GM18867 (cell line): Measurements from ENCODE around the gene OSBPL9.
"Not testable (repeated sequence)": the region's sequence is repeated elsewhere in the genome, so short reads cannot be mapped to it uniquely, and the experiment has no call there.

Source experiments
- ATAC-seq: cut with Tn5 transposase; IDR thresholded peaks from one replicate; pipeline ENCODE4 v1.9.1; 2021; ENCODE audit warnings: mild to moderate bottlenecking, moderate library complexity; ENCODE audit not compliant: unreplicated experiment

OSBPL9 gene

GRCh38 chr1:51663721-51664120, 46.8 kb downstream of the OSBPL9 start:
- no peak for ATAC-seq

- ATAC-seq: no peak
Measured at GRCh38 chr1:51664421-51665240, 47.7 kb downstream of the OSBPL9 start.

- no peak for ATAC-seq
Measured at GRCh38 chr1:51666478-51666877, 49.6 kb downstream of the OSBPL9 start.

GRCh38 chr1:51667561-51667960, 50.7 kb downstream of the OSBPL9 start:
- no peak for ATAC-seq

- no peak for ATAC-seq
Measured at GRCh38 chr1:51669272-51669671, 52.4 kb downstream of the OSBPL9 start.

- no peak for ATAC-seq
Measured at GRCh38 chr1:51669816-51670215, 52.9 kb downstream of the OSBPL9 start.

GRCh38 chr1:51671527-51672325, 54.8 kb downstream of the OSBPL9 start:
- no peak for ATAC-seq

GRCh38 chr1:51673279-51673678, 56.4 kb downstream of the OSBPL9 start:
- no peak for ATAC-seq

- no peak for ATAC-seq
Measured at GRCh38 chr1:51675177-51675780, 58.4 kb downstream of the OSBPL9 start.

- ATAC-seq: peak; percentile 51
Measured at GRCh38 chr1:51679435-51679834, 62.5 kb downstream of the OSBPL9 start.

- no peak for ATAC-seq
Measured at GRCh38 chr1:51684776-51685175, 67.9 kb downstream of the OSBPL9 start.

- ATAC-seq: no peak
Measured at GRCh38 chr1:51686450-51686849, 69.6 kb downstream of the OSBPL9 start.

- ATAC-seq: no peak
Measured at GRCh38 chr1:51689075-51689440, 72.2 kb downstream of the OSBPL9 start.

GRCh38 chr1:51689643-51690042, 72.8 kb downstream of the OSBPL9 start:
- no peak for ATAC-seq

- ATAC-seq: no peak
Measured at GRCh38 chr1:51690285-51690961, 73.5 kb downstream of the OSBPL9 start.

GRCh38 chr1:51691920-51692319, 75.0 kb downstream of the OSBPL9 start:
- ATAC-seq: no peak

- no peak for ATAC-seq
Measured at GRCh38 chr1:51693419-51694155, 76.7 kb downstream of the OSBPL9 start.

GRCh38 chr1:51697166-51697565, 80.3 kb downstream of the OSBPL9 start:
- no peak for ATAC-seq

GRCh38 chr1:51699391-51699790, 82.5 kb downstream of the OSBPL9 start:
- ATAC-seq: no peak

- ATAC-seq: not testable (repeated sequence)
Measured at GRCh38 chr1:51701782-51702181, 84.9 kb downstream of the OSBPL9 start.
